Cardiac fibroblast (primary cell): ENCODE measurements around the gene CCDC191.

Source experiments
- DNase-seq, 2 donors: peaks; one replicate each; pipeline versions ENCODE4 v3.0.0 to v3.0.0-alpha.2; 2010; ENCODE audit warnings: low read depth in 2 of 2
- H3K4me3 ChIP-seq, 2 donors: replicated peaks in 1 of 2; 1 replicate in 1 of 2; 2 replicates in 1 of 2; pipeline ENCODE4 v1.5.1; 2011; ENCODE audit warnings: low read depth in 2 of 2, low read length in 2 of 2, mild to moderate bottlenecking in 2 of 2, moderate library complexity in 1 of 2
- TF ChIP-seq, protein P1 (sequence below): IDR thresholded peaks from one replicate; pipeline ENCODE4 v1.5.1; 2011; ENCODE audit warnings: low read depth, mild to moderate bottlenecking, low read length, inconsistent platforms

The CCDC191 gene

DNA sequence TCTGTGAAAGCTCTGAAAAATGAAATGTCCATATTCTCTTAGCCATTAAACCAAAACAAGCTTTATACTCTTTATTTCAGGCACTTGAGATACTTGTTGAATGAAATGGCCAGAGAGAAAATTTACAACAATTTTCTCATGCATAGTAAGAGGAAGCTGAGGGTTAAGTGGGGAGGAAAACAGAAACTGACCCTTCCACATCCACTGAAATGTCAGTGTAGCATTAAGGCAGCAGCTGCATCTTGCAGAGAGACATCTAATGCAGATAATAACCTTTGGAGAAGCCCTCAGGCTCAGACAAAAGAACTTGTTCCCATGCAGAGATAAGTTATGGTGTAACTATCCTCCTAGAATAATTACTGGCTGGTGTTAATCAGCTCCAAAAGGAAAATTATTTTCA, 74.5 kb downstream of the CCDC191 start:
- DNase-seq, result no peak
- no peak overlapping the region for H3K4me3 ChIP-seq
- TF ChIP-seq, protein P1, sequence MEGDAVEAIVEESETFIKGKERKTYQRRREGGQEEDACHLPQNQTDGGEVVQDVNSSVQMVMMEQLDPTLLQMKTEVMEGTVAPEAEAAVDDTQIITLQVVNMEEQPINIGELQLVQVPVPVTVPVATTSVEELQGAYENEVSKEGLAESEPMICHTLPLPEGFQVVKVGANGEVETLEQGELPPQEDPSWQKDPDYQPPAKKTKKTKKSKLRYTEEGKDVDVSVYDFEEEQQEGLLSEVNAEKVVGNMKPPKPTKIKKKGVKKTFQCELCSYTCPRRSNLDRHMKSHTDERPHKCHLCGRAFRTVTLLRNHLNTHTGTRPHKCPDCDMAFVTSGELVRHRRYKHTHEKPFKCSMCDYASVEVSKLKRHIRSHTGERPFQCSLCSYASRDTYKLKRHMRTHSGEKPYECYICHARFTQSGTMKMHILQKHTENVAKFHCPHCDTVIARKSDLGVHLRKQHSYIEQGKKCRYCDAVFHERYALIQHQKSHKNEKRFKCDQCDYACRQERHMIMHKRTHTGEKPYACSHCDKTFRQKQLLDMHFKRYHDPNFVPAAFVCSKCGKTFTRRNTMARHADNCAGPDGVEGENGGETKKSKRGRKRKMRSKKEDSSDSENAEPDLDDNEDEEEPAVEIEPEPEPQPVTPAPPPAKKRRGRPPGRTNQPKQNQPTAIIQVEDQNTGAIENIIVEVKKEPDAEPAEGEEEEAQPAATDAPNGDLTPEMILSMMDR, result no peak

- no peak overlapping the region for H3K4me3 ChIP-seq
- DNase-seq, result no peak
- TF ChIP-seq, protein P1, result no peak
Observed at GRCh38 chr3:113979916-113980315, 76.4 kb downstream of the CCDC191 start.

DNA sequence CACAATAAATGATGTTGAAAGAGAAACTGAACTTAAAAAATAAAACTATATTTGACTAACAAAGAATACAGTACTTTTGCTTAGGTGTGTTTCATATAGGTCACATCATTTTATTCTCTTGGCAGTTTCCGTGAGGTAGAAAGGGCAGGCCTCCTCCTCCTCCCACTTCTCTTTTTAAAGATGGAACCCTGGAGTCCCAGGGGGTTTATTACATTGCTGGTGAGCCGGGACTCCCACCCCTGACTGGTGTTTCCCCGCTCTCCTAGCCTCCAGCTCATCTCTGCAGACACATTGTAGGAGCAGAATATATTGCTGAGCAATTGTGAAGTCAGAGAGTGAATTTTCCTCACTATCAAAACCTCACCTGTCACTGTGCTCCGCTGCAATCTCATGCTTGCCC, 78.5 kb downstream of the CCDC191 start:
- no peak overlapping the region for H3K4me3 ChIP-seq

GRCh38 chr3:113968986-113969385, 87.3 kb downstream of the CCDC191 start:
- DNase-seq, result peak; percentile 34 to 72
- TF ChIP-seq, protein P1, result no peak
- no peak overlapping the region for H3K4me3 ChIP-seq

More for the DNA sequence above, 78.5 kb downstream of the CCDC191 start:
- no peak for DNase-seq
- TF ChIP-seq, protein P1, result no peak

GRCh38 chr3:113966172-113966571, 90.2 kb downstream of the CCDC191 start:
- TF ChIP-seq, protein P1, result no peak
- no peak for DNase-seq
- H3K4me3 ChIP-seq, result no peak overlapping the region

GRCh38 chr3:113963879-113964278, 92.4 kb downstream of the CCDC191 start:
- no peak overlapping the region for H3K4me3 ChIP-seq
- TF ChIP-seq, protein P1, result no peak
- no peak for DNase-seq

GRCh38 chr3:113954091-113954685, 102.1 kb downstream of the CCDC191 start:
- H3K4me3 ChIP-seq, result no peak overlapping the region
- no peak for DNase-seq
- TF ChIP-seq, protein P1, result no peak
